ENCODE results near the gene TBC1D8. TPM values are rescaled to one million over a fixed set of nuclear protein-coding genes. Genes with fewer than 3 reads are reported as not detected.
A peak's percentile ranks its signal among the peaks of the same experiment; 100 is the strongest.

Gene TBC1D8
- total and polyA plus RNA-seq, 9 of the 15 experiments (the other 6 are each of a cell fraction or from before 2014, with no cell fraction given), result 0.36 to 1.3 (median 0.82) TPM

DNA sequence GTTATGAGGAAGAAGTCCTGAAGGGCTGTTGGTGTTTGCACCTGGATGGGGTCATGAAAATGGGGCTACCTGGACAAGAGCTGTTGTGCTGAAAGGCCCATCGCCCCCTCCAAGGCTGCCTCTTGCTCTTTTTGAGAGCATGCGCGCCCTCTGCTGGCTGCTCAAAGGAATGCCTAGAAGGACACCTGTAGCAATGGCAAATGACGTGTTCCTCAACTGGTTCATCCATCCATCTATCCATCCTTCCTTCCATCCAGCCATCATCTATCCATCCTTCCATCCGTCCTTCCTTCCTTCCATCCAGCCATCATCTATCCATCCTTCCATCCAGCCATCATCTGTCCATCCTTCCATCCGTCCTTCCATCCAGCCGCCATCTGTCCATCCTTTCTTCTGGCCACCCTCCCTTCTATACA lies 166.3 kb downstream of the TBC1D8 start (continued):
- TF ChIP-seq, protein P1, sequence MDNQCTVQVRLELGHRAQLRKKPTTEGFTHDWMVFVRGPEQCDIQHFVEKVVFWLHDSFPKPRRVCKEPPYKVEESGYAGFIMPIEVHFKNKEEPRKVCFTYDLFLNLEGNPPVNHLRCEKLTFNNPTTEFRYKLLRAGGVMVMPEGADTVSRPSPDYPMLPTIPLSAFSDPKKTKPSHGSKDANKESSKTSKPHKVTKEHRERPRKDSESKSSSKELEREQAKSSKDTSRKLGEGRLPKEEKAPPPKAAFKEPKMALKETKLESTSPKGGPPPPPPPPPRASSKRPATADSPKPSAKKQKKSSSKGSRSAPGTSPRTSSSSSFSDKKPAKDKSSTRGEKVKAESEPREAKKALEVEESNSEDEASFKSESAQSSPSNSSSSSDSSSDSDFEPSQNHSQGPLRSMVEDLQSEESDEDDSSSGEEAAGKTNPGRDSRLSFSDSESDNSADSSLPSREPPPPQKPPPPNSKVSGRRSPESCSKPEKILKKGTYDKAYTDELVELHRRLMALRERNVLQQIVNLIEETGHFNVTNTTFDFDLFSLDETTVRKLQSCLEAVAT (IDR thresholded peaks at IDR 0.05), result peak; percentile 26 to 37; a peak in 1 of 4 replicates
- TF ChIP-seq TAL1 (IDR thresholded peaks at IDR 0.05) (no peak; the same call in 1 of the 2 replicates), CBX2 (IDR thresholded peaks at IDR 0.05; ENCODE audit: insufficient read depth, low read length, poor library complexity, severe bottlenecking) (no peak), ZNF184 (CRISPR knock-in tag; IDR thresholded peaks at IDR 0.05) (no peak), TRIM24 (IDR thresholded peaks at IDR 0.05) (0 out of 4 replicates have a peak, but pooled peaks of 1 of the 2 experiments have one; percentile 11), RFX7 (CRISPR knock-in tag; IDR thresholded peaks at IDR 0.05) (no peak), GTF2E2 (tag; IDR thresholded peaks at IDR 0.05) (no peak), PTTG1 (tag; IDR thresholded peaks at IDR 0.05; ENCODE audit: low read depth) (no peak), ZKSCAN1 (IDR thresholded peaks at IDR 0.05; ENCODE audit: low read depth, low read length) (no peak), GTF2A2 (tag; IDR thresholded peaks at IDR 0.05) (no peak), MCM5 (IDR thresholded peaks at IDR 0.05; ENCODE audit: low read depth) (no peak), CBFA2T3 (IDR thresholded peaks at IDR 0.05) (no peak), BRCA1 (IDR thresholded peaks at IDR 0.05) (no peak), BRCA1 (CRISPR knock-in tag; IDR thresholded peaks at IDR 0.05) (no peak), GABPA (tag; conservative IDR thresholded peaks at IDR 0.05; ENCODE audit: low read depth) (no peak), ADNP (tag; IDR thresholded peaks at IDR 0.05) (no peak), HDGF (IDR thresholded peaks at IDR 0.05) (peak; percentile 75; the same call in 1 of the 2 replicates)
- TF ChIP-seq, protein P2, sequence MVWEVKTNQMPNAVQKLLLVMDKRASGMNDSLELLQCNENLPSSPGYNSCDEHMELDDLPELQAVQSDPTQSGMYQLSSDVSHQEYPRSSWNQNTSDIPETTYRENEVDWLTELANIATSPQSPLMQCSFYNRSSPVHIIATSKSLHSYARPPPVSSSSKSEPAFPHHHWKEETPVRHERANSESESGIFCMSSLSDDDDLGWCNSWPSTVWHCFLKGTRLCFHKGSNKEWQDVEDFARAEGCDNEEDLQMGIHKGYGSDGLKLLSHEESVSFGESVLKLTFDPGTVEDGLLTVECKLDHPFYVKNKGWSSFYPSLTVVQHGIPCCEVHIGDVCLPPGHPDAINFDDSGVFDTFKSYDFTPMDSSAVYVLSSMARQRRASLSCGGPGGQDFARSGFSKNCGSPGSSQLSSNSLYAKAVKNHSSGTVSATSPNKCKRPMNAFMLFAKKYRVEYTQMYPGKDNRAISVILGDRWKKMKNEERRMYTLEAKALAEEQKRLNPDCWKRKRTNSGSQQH (CRISPR knock-in tag; IDR thresholded peaks at IDR 0.05), result 0 out of 2 replicates have a peak, but pooled peaks have one; percentile 44
- TF ChIP-seq, protein P3, sequence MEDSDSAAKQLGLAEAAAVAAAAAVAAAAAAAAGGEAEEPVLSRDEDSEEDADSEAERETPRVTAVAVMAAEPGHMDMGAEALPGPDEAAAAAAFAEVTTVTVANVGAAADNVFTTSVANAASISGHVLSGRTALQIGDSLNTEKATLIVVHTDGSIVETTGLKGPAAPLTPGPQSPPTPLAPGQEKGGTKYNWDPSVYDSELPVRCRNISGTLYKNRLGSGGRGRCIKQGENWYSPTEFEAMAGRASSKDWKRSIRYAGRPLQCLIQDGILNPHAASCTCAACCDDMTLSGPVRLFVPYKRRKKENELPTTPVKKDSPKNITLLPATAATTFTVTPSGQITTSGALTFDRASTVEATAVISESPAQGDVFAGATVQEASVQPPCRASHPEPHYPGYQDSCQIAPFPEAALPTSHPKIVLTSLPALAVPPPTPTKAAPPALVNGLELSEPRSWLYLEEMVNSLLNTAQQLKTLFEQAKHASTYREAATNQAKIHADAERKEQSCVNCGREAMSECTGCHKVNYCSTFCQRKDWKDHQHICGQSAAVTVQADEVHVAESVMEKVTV (CRISPR knock-in tag; IDR thresholded peaks at IDR 0.05), result peak; percentile 82
- TF ChIP-seq, protein P4, sequence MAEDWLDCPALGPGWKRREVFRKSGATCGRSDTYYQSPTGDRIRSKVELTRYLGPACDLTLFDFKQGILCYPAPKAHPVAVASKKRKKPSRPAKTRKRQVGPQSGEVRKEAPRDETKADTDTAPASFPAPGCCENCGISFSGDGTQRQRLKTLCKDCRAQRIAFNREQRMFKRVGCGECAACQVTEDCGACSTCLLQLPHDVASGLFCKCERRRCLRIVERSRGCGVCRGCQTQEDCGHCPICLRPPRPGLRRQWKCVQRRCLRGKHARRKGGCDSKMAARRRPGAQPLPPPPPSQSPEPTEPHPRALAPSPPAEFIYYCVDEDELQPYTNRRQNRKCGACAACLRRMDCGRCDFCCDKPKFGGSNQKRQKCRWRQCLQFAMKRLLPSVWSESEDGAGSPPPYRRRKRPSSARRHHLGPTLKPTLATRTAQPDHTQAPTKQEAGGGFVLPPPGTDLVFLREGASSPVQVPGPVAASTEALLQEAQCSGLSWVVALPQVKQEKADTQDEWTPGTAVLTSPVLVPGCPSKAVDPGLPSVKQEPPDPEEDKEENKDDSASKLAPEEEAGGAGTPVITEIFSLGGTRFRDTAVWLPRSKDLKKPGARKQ (CRISPR knock-in tag; IDR thresholded peaks at IDR 0.05), result no peak
- TF ChIP-seq, protein P5, sequence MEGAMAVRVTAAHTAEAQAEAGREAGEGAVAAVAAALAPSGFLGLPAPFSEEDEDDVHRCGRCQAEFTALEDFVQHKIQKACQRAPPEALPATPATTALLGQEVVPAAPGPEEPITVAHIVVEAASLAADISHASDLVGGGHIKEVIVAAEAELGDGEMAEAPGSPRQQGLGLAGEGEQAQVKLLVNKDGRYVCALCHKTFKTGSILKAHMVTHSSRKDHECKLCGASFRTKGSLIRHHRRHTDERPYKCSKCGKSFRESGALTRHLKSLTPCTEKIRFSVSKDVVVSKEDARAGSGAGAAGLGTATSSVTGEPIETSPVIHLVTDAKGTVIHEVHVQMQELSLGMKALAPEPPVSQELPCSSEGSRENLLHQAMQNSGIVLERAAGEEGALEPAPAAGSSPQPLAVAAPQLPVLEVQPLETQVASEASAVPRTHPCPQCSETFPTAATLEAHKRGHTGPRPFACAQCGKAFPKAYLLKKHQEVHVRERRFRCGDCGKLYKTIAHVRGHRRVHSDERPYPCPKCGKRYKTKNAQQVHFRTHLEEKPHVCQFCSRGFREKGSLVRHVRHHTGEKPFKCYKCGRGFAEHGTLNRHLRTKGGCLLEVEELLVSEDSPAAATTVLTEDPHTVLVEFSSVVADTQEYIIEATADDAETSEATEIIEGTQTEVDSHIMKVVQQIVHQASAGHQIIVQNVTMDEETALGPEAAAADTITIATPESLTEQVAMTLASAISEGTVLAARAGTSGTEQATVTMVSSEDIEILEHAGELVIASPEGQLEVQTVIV (CRISPR knock-in tag; IDR thresholded peaks at IDR 0.05; ENCODE audit: borderline replicate concordance), result no peak

All from K562 (cell line).